HepG2 (cell line): ENCODE measurements around the gene ELMOD3. TPM values are rescaled to one million over a fixed set of nuclear protein-coding genes. Genes with fewer than 3 reads are reported as not detected.

Experiments
- ATAC-seq: fragments of 200-7000 bp; cut with Tn5 transposase; 3 replicates; pipeline ENCODE4 v1.9.1; 2020; ENCODE audit warnings: mild to moderate bottlenecking, moderate library complexity
- BruUV-seq: library from RNA; stranded (reverse); fragments of 400-500 nt; replicated peaks from 2 replicates; lab custom pipeline; 2021; lab: Mats Ljungman, UMichigan
- CTCF ChIA-PET: fragments of 300-600 bp; formaldehyde crosslinking; extraction: SDS; loops from one replicate; lab custom pipeline; 2021; ENCODE audit warnings: low total read pairs, inconsistent platforms, low intra/inter-chr PET ratio; lab: Yijun Ruan, JAX
- POLR2A ChIA-PET: fragments of 350-600 bp; sonication (Branson Sonifier 250); formaldehyde crosslinking; loops from one replicate; lab custom pipeline; 2020; ENCODE audit warnings: antibody characterized with exemption, inconsistent platforms; lab: Yijun Ruan, JAX
- DNase-seq: peaks from one replicate; pipeline ENCODE4 v3.0.0-alpha.2; 2015; ENCODE audit warnings: low spot score
- FAIRE-seq: peaks from 3 replicates; lab custom pipeline; 2011; peaks lifted over from hg19 to GRCh38; lab: Jason Lieb, UNC
- H2AFZ ChIP-seq: one replicate; pipeline ENCODE4 v1.6.1; 2011; ENCODE audit warnings: low read length, inconsistent platforms
- H3K27ac ChIP-seq: fragments of 300-600 bp; 3 replicates; pipeline ENCODE4 v1.8.0; 2011; ENCODE audit warnings: mixed run types, mild to moderate bottlenecking, mixed read lengths, low read length, inconsistent platforms; ENCODE audit not compliant: insufficient read depth; ENCODE audit errors: extremely low read length
- H3K27me3 ChIP-seq, 2 experiments: fragments of 200-600 bp in 1 of 2; 2 replicates in 1 of 2; 3 replicates in 1 of 2; pipeline versions ENCODE4 v1.6.0 to v1.8.0; 2011; ENCODE audit warnings: low read length in 2 of 2, mild to moderate bottlenecking in 2 of 2, moderate library complexity in 2 of 2, inconsistent platforms in 1 of 2; ENCODE audit not compliant: insufficient read depth in 2 of 2, control insufficient read depth in 1 of 2
- H3K36me3 ChIP-seq, 2 experiments: fragments of 200-600 bp in 1 of 2; replicated peaks in 1 of 2; 2 replicates in 1 of 2; 3 replicates in 1 of 2; pipeline versions ENCODE4 v1.5.1 to v1.8.0; 2011; ENCODE audit warnings: low read length in 2 of 2, inconsistent platforms in 1 of 2; ENCODE audit not compliant: insufficient read depth in 2 of 2, control insufficient read depth in 1 of 2
- H3K4me1 ChIP-seq: 2 replicates; pipeline ENCODE4 v1.5.1; 2012; ENCODE audit warnings: low read length, inconsistent platforms; ENCODE audit not compliant: insufficient read depth
- H3K4me2 ChIP-seq: 2 replicates; pipeline ENCODE4 v1.6.0; 2011; ENCODE audit warnings: low read depth, low read length, inconsistent platforms
- H3K4me3 ChIP-seq, 3 experiments: fragments of 200-600 bp in 1 of 3; sonication (generic), shearing (Covaris generic) in 1 of 3; replicated peaks in 1 of 3; 2 replicates each; pipeline ENCODE4 v1.5.1; 2011 to 2016; ENCODE audit warnings: low read length in 3 of 3, inconsistent platforms in 2 of 3, low read depth in 2 of 3, mild to moderate bottlenecking in 2 of 3, control low read depth in 1 of 3, mixed read lengths in 1 of 3; ENCODE audit not compliant: insufficient read depth in 1 of 3
- H3K79me2 ChIP-seq: one replicate; pipeline ENCODE4 v1.6.1; 2011; ENCODE audit warnings: low read length, inconsistent platforms; ENCODE audit not compliant: insufficient read depth
- H3K9ac ChIP-seq: 2 replicates; pipeline ENCODE4 v1.6.0; 2011; ENCODE audit warnings: mild to moderate bottlenecking, low read depth, low read length, inconsistent platforms; ENCODE audit not compliant: insufficient read depth
- H3K9me3 ChIP-seq: 2 replicates; pipeline ENCODE4 v1.5.1; 2012; ENCODE audit warnings: mild to moderate bottlenecking, low read length
- H4K20me1 ChIP-seq: 2 replicates; pipeline ENCODE4 v1.6.0; 2011; ENCODE audit warnings: inconsistent platforms, mild to moderate bottlenecking, low read length, moderate library complexity; ENCODE audit not compliant: insufficient read depth
- CHCHD3 ChIP-seq: sonication (generic); formaldehyde crosslinking; IDR thresholded peaks from 2 replicates; pipeline ENCODE4 v1.8.0; 2022; ENCODE audit warnings: mild to moderate bottlenecking, missing genetic modification reagents, moderate library complexity
- HNF4G ChIP-seq, 2 experiments: sonication (generic) in 1 of 2; formaldehyde crosslinking in 1 of 2; IDR thresholded peaks; 2 replicates each; pipeline versions ENCODE4 v1.4.0 to v1.6.1; 2011 to 2020; ENCODE audit warnings: borderline replicate concordance in 2 of 2, low read depth in 2 of 2, mild to moderate bottlenecking in 2 of 2, low read length in 1 of 2, missing genetic modification reagents in 1 of 2, moderate library complexity in 1 of 2
- LCORL ChIP-seq, 2 experiments: fragments of 450-650 bp in 1 of 2; sonication (generic) in 1 of 2; formaldehyde crosslinking in 1 of 2; IDR thresholded peaks; 2 replicates each; pipeline versions ENCODE4 v1.5.0 to v1.6.1; 2017 to 2020; ENCODE audit warnings: antibody characterized with exemption in 1 of 2, missing genetic modification reagents in 1 of 2
- RARA ChIP-seq: IDR thresholded peaks from 2 replicates; pipeline ENCODE4 v1.6.1; 2016; ENCODE audit warnings: missing genetic modification reagents, missing compliant biosample characterization
- SOX13 ChIP-seq, 3 experiments: fragments of 450-650 bp in 1 of 3; sonication (generic) in 1 of 3; formaldehyde crosslinking in 1 of 3; IDR thresholded peaks in 2 of 3; conservative IDR thresholded peaks in 1 of 3; 2 replicates each; pipeline versions ENCODE4 v1.5.0 to v1.6.1; 2016 to 2020; ENCODE audit warnings: antibody characterized with exemption in 1 of 3, mild to moderate bottlenecking in 1 of 3, missing compliant biosample characterization in 1 of 3, missing genetic modification reagents in 1 of 3, moderate library complexity in 1 of 3
- TGIF2 ChIP-seq: IDR thresholded peaks from 2 replicates; pipeline ENCODE4 v1.6.1; 2016; ENCODE audit warnings: control low read depth, missing compliant biosample characterization
- ZNF263 ChIP-seq: sonication (generic); formaldehyde crosslinking; IDR thresholded peaks from 2 replicates; pipeline ENCODE4 v1.4.0; 2020; ENCODE audit warnings: missing genetic modification reagents
- ZNF3 ChIP-seq: IDR thresholded peaks from 2 replicates; pipeline ENCODE4 v1.7.0; 2017; ENCODE audit warnings: inconsistent platforms
- WGBS: methylation state at CpG from one replicate; pipeline ENCODE4 v1.1.6; 2017; ENCODE audit warnings: low lambda C conversion rate; 5-methylcytosine and 5-hydroxymethylcytosine counted together
- in situ Hi-C: cut with HindIII; loops from 2 replicates; pipeline ENCODE4 v1.10.0; 2017; ENCODE audit warnings: low pct_unique_long_range_greater_than_20kb; ENCODE audit not compliant: extremely low pct_ligation_motif_present
- intact Hi-C: fragments of 100-400 bp; cut with micrococcal nuclease; formaldehyde crosslinking; loops from one replicate; pipeline ENCODE4 v1.10.0; 2022; ENCODE audit not compliant: unreplicated experiment
- polyA plus RNA-seq, 8 experiments: library from polyadenylated mRNA; depleted of rRNA in 3 of 8; stranded (reverse) in 7 of 8; unstranded in 1 of 8; fragments of >200 nt; fragmentation: Illumina TruSeq in 4 of 8; extraction: Trizol in 4 of 8; gene quantifications; 2 replicates each; pipeline versions ENCODE4 v1.2.1 to v1.2.3, GENCODE V29; 2011 to 2016; ENCODE audit warnings: low read depth in 4 of 8, missing spikeins in 1 of 8, mixed read lengths in 1 of 8; ENCODE audit not compliant: insufficient read depth in 1 of 8
- total RNA-seq, 5 experiments: library from RNA; depleted of rRNA; stranded (reverse); fragments of >200 nt; fragmentation: Illumina TruSeq; extraction: Trizol; gene quantifications; 2 replicates each; pipeline ENCODE4 v1.2.3, GENCODE V29; 2016; ENCODE audit warnings: low read depth in 1 of 5
- TF ChIP-seq, protein P1 (sequence below): sonication (generic); formaldehyde crosslinking; IDR thresholded peaks from 2 replicates; pipeline ENCODE4 v1.5.0; 2020; ENCODE audit warnings: missing genetic modification reagents, mild to moderate bottlenecking, borderline replicate concordance

The ELMOD3 gene
- total and polyA plus RNA-seq, 2 of the 13 experiments (the other 11 are each of a cell fraction or from before 2014, with no cell fraction given), result 13.3 to 19.5 TPM

- WGBS, result 85% methylated on average over 5 of the region's 5 CpGs
- Histone ChIP-seq H3K4me3 (no peak overlapping the region), H3K27ac (no peak overlapping the region), H2AFZ (no peak overlapping the region), H3K36me3 (no peaks in the 10 kb centered on the region), H3K9ac (no peak overlapping the region), H3K4me1 (peaks cover 32% of the 10 kb centered on the region), H3K79me2 (no peaks in the 10 kb centered on the region), H3K27me3 (no peaks in the 10 kb centered on the region), H3K9me3 (no peaks in the 10 kb centered on the region), H3K4me2 (no peak overlapping the region), H4K20me1 (no peaks in the 10 kb centered on the region)
- no peak for DNase-seq
- intact Hi-C loops (no loop called here), in situ Hi-C loops (no loop called here)
- no peak for FAIRE-seq
- TF ChIP-seq LCORL (IDR thresholded peaks at IDR 0.05) (no peak), LCORL (CRISPR knock-in tag; IDR thresholded peaks at IDR 0.05) (no peak), ZNF3 (CRISPR knock-in tag) (no peak)
- ChIA-PET POLR2A (interaction anchor here (1.5 kb wide), 1 partner anchor 164 kb away, joined by 5 read pairs; the partner anchor contains the start of gene GGCX), CTCF (no interaction called here)
- no TSS peak for BruUV-seq
- ATAC-seq, result no peak
These were observed 42.2 kb downstream of the ELMOD3 start for GRCh38 chr2:85396531-85397470.

- no peaks in the 10 kb centered on the region for H3K36me3 ChIP-seq
- no peaks in the 10 kb centered on the region for H3K79me2 ChIP-seq
- DNase-seq, result no peak
- no peak for FAIRE-seq
- no peaks in the 10 kb centered on the region for H4K20me1 ChIP-seq
- no peak overlapping the region for H3K27ac ChIP-seq
- BruUV-seq, result no TSS peak
- 25% methylated on average over 2 of the region's 4 CpGs for WGBS
- H3K4me1 ChIP-seq, result peaks cover 38% of the 10 kb centered on the region
- H3K9me3 ChIP-seq, result no peaks in the 10 kb centered on the region
- ATAC-seq, result peak; percentile 11; the same call in 1 of the 3 replicates
- H3K27me3 ChIP-seq, result no peaks in the 10 kb centered on the region
- no peak overlapping the region for H2AFZ ChIP-seq
- H3K4me3 ChIP-seq, result no peak overlapping the region
- H3K4me2 ChIP-seq, result no peak overlapping the region
- peak; percentile 95 for TF ChIP-seq ZNF263 (CRISPR knock-in tag)
- no peak for TF ChIP-seq TGIF2 (CRISPR knock-in tag)
- TF ChIP-seq SOX13 (IDR thresholded peaks at IDR 0.05), result no peak
- peak in 1 of 2 experiments; percentile 26; a peak in 1 of 4 replicates for TF ChIP-seq SOX13 (CRISPR knock-in tag; conservative IDR thresholded peaks at IDR 0.05 in 1 of 2, IDR thresholded peaks at IDR 0.05 in 1 of 2)
- peak; percentile 35; the same call in 1 of the 2 replicates for TF ChIP-seq RARA
- 0 out of 2 replicates have a peak, but pooled peaks have one; percentile 7 for TF ChIP-seq HNF4G (IDR thresholded peaks at IDR 0.05; ENCODE audit: borderline replicate concordance, low read depth, low read length)
- no peak for TF ChIP-seq HNF4G (CRISPR knock-in tag; IDR thresholded peaks at IDR 0.05; ENCODE audit: borderline replicate concordance, low read depth)
- TF ChIP-seq CHCHD3 (CRISPR knock-in tag), result no peak
- TF ChIP-seq, protein P1, sequence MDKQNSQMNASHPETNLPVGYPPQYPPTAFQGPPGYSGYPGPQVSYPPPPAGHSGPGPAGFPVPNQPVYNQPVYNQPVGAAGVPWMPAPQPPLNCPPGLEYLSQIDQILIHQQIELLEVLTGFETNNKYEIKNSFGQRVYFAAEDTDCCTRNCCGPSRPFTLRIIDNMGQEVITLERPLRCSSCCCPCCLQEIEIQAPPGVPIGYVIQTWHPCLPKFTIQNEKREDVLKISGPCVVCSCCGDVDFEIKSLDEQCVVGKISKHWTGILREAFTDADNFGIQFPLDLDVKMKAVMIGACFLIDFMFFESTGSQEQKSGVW (CRISPR knock-in tag), result no peak
- in situ Hi-C loops, result no loop called here
- ChIA-PET POLR2A (interaction anchor here (1.5 to 1.6 kb wide), 2 partner anchors 21 to 163 kb away, joined by 5 to 6 read pairs; partner anchors contain the start of genes GGCX and SH2D6), CTCF (no interaction called here)
- no peak overlapping the region for H3K9ac ChIP-seq
- intact Hi-C loops, result no loop called here
These were observed 43.4 kb downstream of the ELMOD3 start for GRCh38 chr2:85397925-85398331.
